ENCODE measurements around the gene STAB1. TPM values are rescaled to one million over a fixed set of nuclear protein-coding genes. Genes with fewer than 3 reads are reported as not detected.

Gene STAB1
- total RNA-seq, 1 donor from 2014 or later, result not detected

DNA sequence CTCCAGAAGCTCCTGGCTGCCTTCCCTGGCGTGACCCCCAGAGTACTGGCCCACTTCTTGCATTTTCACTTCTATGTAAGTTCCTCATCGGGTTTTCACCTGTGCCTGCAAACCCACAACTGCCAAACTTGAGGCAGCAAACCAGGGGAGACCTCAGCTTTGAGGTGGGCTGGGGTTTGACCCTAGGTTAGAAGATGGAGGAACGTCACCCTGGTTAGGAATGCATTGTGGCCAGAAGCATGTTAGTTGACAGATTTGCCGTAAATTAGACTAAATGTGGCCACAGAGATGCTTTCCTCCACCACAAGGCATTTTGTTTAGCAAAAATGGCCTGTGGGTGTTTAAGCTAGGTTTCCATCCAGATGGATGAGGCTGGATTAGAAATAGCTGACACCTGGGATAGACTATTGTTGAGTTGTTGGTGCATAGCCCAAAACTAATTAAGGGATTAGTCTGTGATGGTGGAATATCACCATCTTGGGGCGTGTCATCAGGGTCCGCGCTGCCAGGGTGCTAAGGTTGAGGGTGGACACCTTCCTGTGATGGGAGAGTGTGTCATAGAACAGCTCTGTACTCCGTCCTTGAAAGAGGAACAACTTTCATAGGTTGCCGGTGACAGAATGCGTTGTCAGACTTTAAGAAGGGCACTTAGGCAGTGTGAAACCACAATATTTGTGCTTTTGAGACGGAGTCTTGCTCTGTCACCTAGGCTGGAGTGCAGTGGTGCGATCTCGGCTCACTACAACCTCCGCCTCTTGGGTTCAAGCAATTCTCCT lies 36.2 kb upstream of the STAB1 start:
- H3K9me3 ChIP-seq (ENCODE audit: low read depth), result no peaks in the 10 kb centered on the region
- no peaks in the 10 kb centered on the region for H3K27me3 ChIP-seq
- Mint-ChIP-seq H3K9me3 (no peaks in the 10 kb centered on the region), H3K27me3 (ENCODE audit: insufficient read depth, low read depth) (peaks cover 7% of the 10 kb centered on the region), H3K4me1 (peaks cover 27% of the 10 kb centered on the region), H3K36me3 (peaks cover 27% of the 10 kb centered on the region), H3K4me3 (no peak overlapping the region), H3K27ac (no peak overlapping the region)
- peaks cover 58% of the 10 kb centered on the region for H4K20me1 ChIP-seq (ENCODE audit: low read depth)
- H3K4me3 ChIP-seq, result no peak overlapping the region
- H3K4me1 ChIP-seq, result peaks cover 18% of the 10 kb centered on the region
- H3F3A ChIP-seq (ENCODE audit: low read depth), result peaks cover 28% of the 10 kb centered on the region
- DNase-seq (ENCODE audit: low spot score), result no peak
- H3K4me2 ChIP-seq, result no peak overlapping the region
- no peak overlapping the region for H3K27ac ChIP-seq
- no peak for TF ChIP-seq EZH2phosphoT487 (IDR thresholded peaks at IDR 0.05)
- TF ChIP-seq EZH2 (IDR thresholded peaks at IDR 0.05), result no peak
- TF ChIP-seq, protein P1, sequence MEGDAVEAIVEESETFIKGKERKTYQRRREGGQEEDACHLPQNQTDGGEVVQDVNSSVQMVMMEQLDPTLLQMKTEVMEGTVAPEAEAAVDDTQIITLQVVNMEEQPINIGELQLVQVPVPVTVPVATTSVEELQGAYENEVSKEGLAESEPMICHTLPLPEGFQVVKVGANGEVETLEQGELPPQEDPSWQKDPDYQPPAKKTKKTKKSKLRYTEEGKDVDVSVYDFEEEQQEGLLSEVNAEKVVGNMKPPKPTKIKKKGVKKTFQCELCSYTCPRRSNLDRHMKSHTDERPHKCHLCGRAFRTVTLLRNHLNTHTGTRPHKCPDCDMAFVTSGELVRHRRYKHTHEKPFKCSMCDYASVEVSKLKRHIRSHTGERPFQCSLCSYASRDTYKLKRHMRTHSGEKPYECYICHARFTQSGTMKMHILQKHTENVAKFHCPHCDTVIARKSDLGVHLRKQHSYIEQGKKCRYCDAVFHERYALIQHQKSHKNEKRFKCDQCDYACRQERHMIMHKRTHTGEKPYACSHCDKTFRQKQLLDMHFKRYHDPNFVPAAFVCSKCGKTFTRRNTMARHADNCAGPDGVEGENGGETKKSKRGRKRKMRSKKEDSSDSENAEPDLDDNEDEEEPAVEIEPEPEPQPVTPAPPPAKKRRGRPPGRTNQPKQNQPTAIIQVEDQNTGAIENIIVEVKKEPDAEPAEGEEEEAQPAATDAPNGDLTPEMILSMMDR (IDR thresholded peaks at IDR 0.05), result no peak
- H3K9ac ChIP-seq, result no peak overlapping the region
- peaks cover 30% of the 10 kb centered on the region for H3K36me3 ChIP-seq
- no peak overlapping the region for H2AFZ ChIP-seq (replicated peaks)
- H3K79me2 ChIP-seq (ENCODE audit: low read depth), result peaks cover 80% of the 10 kb centered on the region

DNA sequence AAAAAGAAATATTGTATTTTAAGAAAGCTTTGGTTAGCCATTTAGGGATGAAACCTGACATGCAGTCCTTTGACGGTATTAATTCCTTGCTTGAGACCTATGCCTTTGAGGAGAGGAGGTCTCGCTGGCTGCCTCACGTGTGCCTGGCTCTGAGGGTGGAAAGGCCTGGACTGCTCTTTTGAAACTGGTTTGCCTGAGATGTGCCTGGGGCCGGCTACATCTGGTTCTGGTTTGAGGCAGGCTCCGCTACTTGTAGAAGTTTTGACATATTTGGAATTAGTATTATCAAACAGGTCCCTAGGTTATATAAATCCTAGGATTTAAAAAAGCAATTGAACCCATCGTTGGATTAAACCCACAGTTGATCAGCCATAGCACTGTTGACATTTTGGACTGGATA lies 33.3 kb upstream of the STAB1 start:
- no peaks in the 10 kb centered on the region for H3K9me3 Mint-ChIP-seq
- Histone ChIP-seq H3K4me2 (no peak overlapping the region), H2AFZ (replicated peaks) (no peak overlapping the region), H4K20me1 (ENCODE audit: low read depth) (peaks cover 76% of the 10 kb centered on the region), H3K4me1 (peaks cover 11% of the 10 kb centered on the region), H3K27me3 (no peaks in the 10 kb centered on the region), H3K27ac (no peak overlapping the region), H3K36me3 (peaks cover 30% of the 10 kb centered on the region), H3K4me3 (no peak overlapping the region), H3K79me2 (ENCODE audit: low read depth) (peaks cover 95% of the 10 kb centered on the region), H3K9me3 (ENCODE audit: low read depth) (no peaks in the 10 kb centered on the region), H3F3A (ENCODE audit: low read depth) (peaks cover 19% of the 10 kb centered on the region), H3K9ac (no peak overlapping the region)
- H3K4me1 Mint-ChIP-seq, result peaks cover 11% of the 10 kb centered on the region
- H3K27ac Mint-ChIP-seq, result no peak overlapping the region
- H3K27me3 Mint-ChIP-seq (ENCODE audit: insufficient read depth, low read depth), result peaks cover 2% of the 10 kb centered on the region
- no peak for DNase-seq (ENCODE audit: low spot score)
- peaks cover 34% of the 10 kb centered on the region for H3K36me3 Mint-ChIP-seq
- no peak overlapping the region for H3K4me3 Mint-ChIP-seq
- TF ChIP-seq EZH2 (IDR thresholded peaks at IDR 0.05) (no peak), EZH2phosphoT487 (IDR thresholded peaks at IDR 0.05) (no peak)
- TF ChIP-seq, protein P1 (IDR thresholded peaks at IDR 0.05), result no peak

DNA sequence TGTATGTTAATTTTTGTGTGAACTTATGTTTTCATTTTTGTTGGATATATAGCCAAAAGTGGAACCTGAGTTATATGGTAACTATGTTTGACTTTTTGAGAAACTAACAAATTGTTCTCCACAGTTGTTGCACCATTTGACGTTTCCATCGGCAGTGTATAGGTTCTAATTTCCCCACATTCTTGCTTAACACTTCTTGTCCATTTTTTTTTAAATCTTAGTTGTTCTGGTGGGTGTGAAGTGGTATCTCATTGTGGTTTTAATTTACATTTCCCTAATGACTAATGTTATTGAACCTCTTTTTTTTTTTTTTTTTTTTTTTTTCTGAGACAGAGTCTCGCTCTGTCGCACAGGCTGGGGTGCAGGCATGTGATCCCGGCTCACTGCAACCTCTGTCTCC lies 31.7 kb upstream of the STAB1 start:
- no peak for DNase-seq (ENCODE audit: low spot score)
- no peak overlapping the region for H3K4me3 Mint-ChIP-seq
- H3K9me3 Mint-ChIP-seq, result no peaks in the 10 kb centered on the region
- Histone ChIP-seq H3K4me2 (no peak overlapping the region), H3K4me1 (no peaks in the 10 kb centered on the region), H4K20me1 (ENCODE audit: low read depth) (peaks cover 75% of the 10 kb centered on the region), H3K4me3 (no peak overlapping the region), H3K27ac (no peak overlapping the region), H3K36me3 (peaks cover 23% of the 10 kb centered on the region), H2AFZ (replicated peaks) (no peak overlapping the region), H3K27me3 (no peaks in the 10 kb centered on the region), H3K9ac (no peak overlapping the region), H3K79me2 (ENCODE audit: low read depth) (peaks cover 93% of the 10 kb centered on the region), H3K9me3 (ENCODE audit: low read depth) (no peaks in the 10 kb centered on the region), H3F3A (ENCODE audit: low read depth) (peaks cover 14% of the 10 kb centered on the region)
- no peak overlapping the region for H3K27ac Mint-ChIP-seq
- H3K36me3 Mint-ChIP-seq, result peaks cover 28% of the 10 kb centered on the region
- H3K27me3 Mint-ChIP-seq (ENCODE audit: insufficient read depth, low read depth), result peaks cover 2% of the 10 kb centered on the region
- H3K4me1 Mint-ChIP-seq, result peaks cover 3% of the 10 kb centered on the region
- TF ChIP-seq EZH2 (IDR thresholded peaks at IDR 0.05) (no peak), EZH2phosphoT487 (IDR thresholded peaks at IDR 0.05) (no peak)
- TF ChIP-seq, protein P1 (IDR thresholded peaks at IDR 0.05), result no peak

Data from neural progenitor cell (in vitro differentiated cells).